Activated CD4-positive, alpha-beta T cell treated with anti-CD3 and anti-CD28 coated beads, Interleukin-2, amount 50 U/mL, for 1 hour (primary cell): ENCODE measurements around the gene CD59.
"Not testable (repeated sequence)": the region's sequence is repeated elsewhere in the genome, so short reads cannot be mapped to it uniquely, and the experiment has no call there.

Source experiments
- DNase-seq: peaks from one replicate; pipeline ENCODE4 v3.0.0-alpha.2; 2020

The CD59 gene

GRCh38 chr11:33664827-33665226, 71.4 kb downstream of the CD59 start:
- DNase-seq, result no peak

- DNase-seq, result no peak
Measured at GRCh38 chr11:33664166-33664565, 72.1 kb downstream of the CD59 start.

GRCh38 chr11:33663121-33663520, 73.1 kb downstream of the CD59 start:
- no peak for DNase-seq

GRCh38 chr11:33661526-33661925, 74.7 kb downstream of the CD59 start:
- not testable (repeated sequence) for DNase-seq

- no peak for DNase-seq
Measured at GRCh38 chr11:33660962-33661361, 75.3 kb downstream of the CD59 start.

GRCh38 chr11:33659370-33660139, 76.7 kb downstream of the CD59 start:
- DNase-seq, result no peak

- DNase-seq, result no peak
Measured at GRCh38 chr11:33658195-33658900, 77.9 kb downstream of the CD59 start.

GRCh38 chr11:33657757-33658156, 78.5 kb downstream of the CD59 start:
- no peak for DNase-seq

- DNase-seq, result no peak
Measured at GRCh38 chr11:33656768-33657167, 79.5 kb downstream of the CD59 start.

GRCh38 chr11:33655842-33656600, 80.2 kb downstream of the CD59 start:
- DNase-seq, result no peak

GRCh38 chr11:33654594-33654993, 81.6 kb downstream of the CD59 start:
- DNase-seq, result no peak
